Measurements from ENCODE around the gene IFNA5. TPM values are rescaled to one million over a fixed set of nuclear protein-coding genes. Genes with fewer than 3 reads are reported as not detected.

Gene IFNA5
- total and polyA plus RNA-seq, 2 of the 13 experiments (the other 11 are each of a cell fraction or from before 2014, with no cell fraction given) = not detected

- no peak for TF ChIP-seq MAFF (IDR thresholded peaks at IDR 0.05; ENCODE audit: low read depth, low read length)
- peak; percentile 74 for TF ChIP-seq ZNF605 (CRISPR knock-in tag; IDR thresholded peaks at IDR 0.05)
- TF ChIP-seq ZSCAN25 (CRISPR knock-in tag; IDR thresholded peaks at IDR 0.05) = peak; percentile 76; the same call in 1 of the 2 replicates
- TF ChIP-seq HOXA7 (CRISPR knock-in tag; IDR thresholded peaks at IDR 0.05) = no peak
- TF ChIP-seq ZKSCAN8 (CRISPR knock-in tag; IDR thresholded peaks at IDR 0.05; ENCODE audit: borderline replicate concordance) = no peak
- TF ChIP-seq NFATC3 (CRISPR knock-in tag; IDR thresholded peaks at IDR 0.05) = 0 out of 2 replicates have a peak, but pooled peaks have one; percentile 81
- no peak for TF ChIP-seq ZNF468 (CRISPR knock-in tag; IDR thresholded peaks at IDR 0.05)
- no peak for TF ChIP-seq ZNF713 (CRISPR knock-in tag; IDR thresholded peaks at IDR 0.05)
- TF ChIP-seq JUND (CRISPR knock-in tag; IDR thresholded peaks at IDR 0.05) = peak; percentile 44; the same call in 1 of the 2 replicates
- no peak for TF ChIP-seq ZFP36L2 (CRISPR knock-in tag; IDR thresholded peaks at IDR 0.05)
- TF ChIP-seq PHB2 (IDR thresholded peaks at IDR 0.05; ENCODE audit: partially characterized antibody) = no peak
- TF ChIP-seq ZNF709 (CRISPR knock-in tag; IDR thresholded peaks at IDR 0.05) = no peak
- TF ChIP-seq ZBTB8A (CRISPR knock-in tag; IDR thresholded peaks at IDR 0.05; ENCODE audit: borderline replicate concordance, low read depth) = no peak
- TF ChIP-seq ZNF33B (CRISPR knock-in tag; IDR thresholded peaks at IDR 0.05) = peak; percentile 63; the same call in 1 of the 2 replicates
- peak; percentile 89 for TF ChIP-seq YEATS4 (CRISPR knock-in tag; IDR thresholded peaks at IDR 0.05; ENCODE audit: borderline replicate concordance)
- no peak; the same call in 1 of the 2 replicates for TF ChIP-seq GABPA (IDR thresholded peaks at IDR 0.05; ENCODE audit: low read depth, low read length)
- TF ChIP-seq GABPA (CRISPR knock-in tag; IDR thresholded peaks at IDR 0.05; ENCODE audit: low read depth) = peak; percentile 72
- no peak for TF ChIP-seq NR3C1 (CRISPR knock-in tag; IDR thresholded peaks at IDR 0.05)
- TF ChIP-seq PBX2 (CRISPR knock-in tag; IDR thresholded peaks at IDR 0.05) = no peak
- TF ChIP-seq E2F5 (CRISPR knock-in tag; conservative IDR thresholded peaks at IDR 0.05) = 0 out of 2 replicates have a peak, but pooled peaks have one; percentile 35
- TF ChIP-seq ELK4 (CRISPR knock-in tag; IDR thresholded peaks at IDR 0.05; ENCODE audit: borderline replicate concordance) = no peak
- no peak for TF ChIP-seq AHDC1 (CRISPR knock-in tag; IDR thresholded peaks at IDR 0.05; ENCODE audit: borderline replicate concordance)
Measured at GRCh38 chr9:21334701-21335632, 29.9 kb upstream of the IFNA5 start, which contains the start of gene KLHL9 (continued).

All from HepG2 (cell line).